K562 (cell line): ENCODE data around the gene GPX5. TPM values are rescaled to one million over a fixed set of nuclear protein-coding genes. Genes with fewer than 3 reads are reported as not detected.

Experiments
- ELF4 ChIP-seq: fragments of 450-650 bp; formaldehyde crosslinking; IDR thresholded peaks from 2 replicates; pipeline ENCODE4 v1.4.0; 2022; ENCODE audit warnings: missing genetic modification characterization
- SIRT6 ChIP-seq: IDR thresholded peaks from one replicate; pipeline ENCODE4 v1.6.1; 2012; ENCODE audit warnings: low read depth, mild to moderate bottlenecking, control low read depth, inconsistent platforms, low read length, moderate library complexity
- TFAM ChIP-seq: fragments of 250-450 bp; sonication (Bioruptor Pico); conservative IDR thresholded peaks from 2 replicates; pipeline ENCODE4 v1.5.0; 2021; ENCODE audit warnings: mild to moderate bottlenecking, moderate library complexity
- THAP7 ChIP-seq: fragments of 250-450 bp; sonication (Bioruptor Pico); IDR thresholded peaks from 2 replicates; pipeline ENCODE4 v1.5.0; 2021
- ZKSCAN3 ChIP-seq: fragments of 250-450 bp; sonication (Bioruptor Pico); IDR thresholded peaks from 2 replicates; pipeline ENCODE4 v1.4.0; 2020
- ZNF280B ChIP-seq: fragments of 250-450 bp; sonication (Bioruptor Pico); IDR thresholded peaks from 2 replicates; pipeline ENCODE4 v1.5.1; 2021; ENCODE audit warnings: mild to moderate bottlenecking
- polyA plus RNA-seq, 8 experiments: library from polyadenylated mRNA; depleted of rRNA in 4 of 8; stranded (reverse) in 5 of 8; unstranded in 3 of 8; fragments of >200 nt; fragmentation: Nextera tagmentation in 2 of 8; fragmentation: Illumina TruSeq in 1 of 8; extraction: Ambion mirVana in 2 of 8; extraction: Trizol in 1 of 8; gene quantifications; 2 replicates each; pipeline versions ENCODE4 v1.2.1 to v1.2.3, GENCODE V29; 2011 to 2014; ENCODE audit warnings: inconsistent platforms in 1 of 8, missing spikeins in 1 of 8
- total RNA-seq, 7 experiments: library from RNA; depleted of rRNA in 6 of 7; stranded (reverse); fragments of >200 nt in 6 of 7; fragmentation: Illumina TruSeq in 2 of 7; extraction: Trizol in 2 of 7; gene quantifications; 2 replicates each; pipeline versions ENCODE4 v1.2.1 to v1.2.3, GENCODE V29; 2011 to 2021; ENCODE audit warnings: low replicate concordance in 1 of 7
- TF ChIP-seq, protein P1 (sequence below): IDR thresholded peaks from 2 replicates; pipeline ENCODE4 v1.6.1; 2016; ENCODE audit warnings: missing genetic modification characterization, missing compliant biosample characterization
- TF ChIP-seq, protein P2 (sequence below): fragments of 200-400 bp; formaldehyde crosslinking; IDR thresholded peaks from 2 replicates; pipeline ENCODE4 v1.6.1; 2017; ENCODE audit warnings: mild to moderate bottlenecking, low read depth, low read length, moderate library complexity

The GPX5 gene
- total and polyA plus RNA-seq, 9 of the 15 experiments (the other 6 are each of a cell fraction or from before 2014, with no cell fraction given) = 0.07 to 0.18 (median 0.15) TPM; not detected in 6

GRCh38 chr6:28523241-28523622 lies 2.4 kb upstream of the GPX5 start (continued):
- TF ChIP-seq THAP7 (CRISPR knock-in tag) = no peak
- TF ChIP-seq, protein P1, sequence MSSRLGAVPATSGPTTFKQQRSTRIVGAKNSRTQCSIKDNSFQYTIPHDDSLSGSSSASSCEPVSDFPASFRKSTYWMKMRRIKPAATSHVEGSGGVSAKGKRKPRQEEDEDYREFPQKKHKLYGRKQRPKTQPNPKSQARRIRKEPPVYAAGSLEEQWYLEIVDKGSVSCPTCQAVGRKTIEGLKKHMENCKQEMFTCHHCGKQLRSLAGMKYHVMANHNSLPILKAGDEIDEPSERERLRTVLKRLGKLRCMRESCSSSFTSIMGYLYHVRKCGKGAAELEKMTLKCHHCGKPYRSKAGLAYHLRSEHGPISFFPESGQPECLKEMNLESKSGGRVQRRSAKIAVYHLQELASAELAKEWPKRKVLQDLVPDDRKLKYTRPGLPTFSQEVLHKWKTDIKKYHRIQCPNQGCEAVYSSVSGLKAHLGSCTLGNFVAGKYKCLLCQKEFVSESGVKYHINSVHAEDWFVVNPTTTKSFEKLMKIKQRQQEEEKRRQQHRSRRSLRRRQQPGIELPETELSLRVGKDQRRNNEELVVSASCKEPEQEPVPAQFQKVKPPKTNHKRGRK (tag) = no peak
- TF ChIP-seq ZNF280B (CRISPR knock-in tag) = no peak
- TF ChIP-seq, protein P2, sequence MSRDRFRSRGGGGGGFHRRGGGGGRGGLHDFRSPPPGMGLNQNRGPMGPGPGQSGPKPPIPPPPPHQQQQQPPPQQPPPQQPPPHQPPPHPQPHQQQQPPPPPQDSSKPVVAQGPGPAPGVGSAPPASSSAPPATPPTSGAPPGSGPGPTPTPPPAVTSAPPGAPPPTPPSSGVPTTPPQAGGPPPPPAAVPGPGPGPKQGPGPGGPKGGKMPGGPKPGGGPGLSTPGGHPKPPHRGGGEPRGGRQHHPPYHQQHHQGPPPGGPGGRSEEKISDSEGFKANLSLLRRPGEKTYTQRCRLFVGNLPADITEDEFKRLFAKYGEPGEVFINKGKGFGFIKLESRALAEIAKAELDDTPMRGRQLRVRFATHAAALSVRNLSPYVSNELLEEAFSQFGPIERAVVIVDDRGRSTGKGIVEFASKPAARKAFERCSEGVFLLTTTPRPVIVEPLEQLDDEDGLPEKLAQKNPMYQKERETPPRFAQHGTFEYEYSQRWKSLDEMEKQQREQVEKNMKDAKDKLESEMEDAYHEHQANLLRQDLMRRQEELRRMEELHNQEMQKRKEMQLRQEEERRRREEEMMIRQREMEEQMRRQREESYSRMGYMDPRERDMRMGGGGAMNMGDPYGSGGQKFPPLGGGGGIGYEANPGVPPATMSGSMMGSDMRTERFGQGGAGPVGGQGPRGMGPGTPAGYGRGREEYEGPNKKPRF = no peak
- no peak for TF ChIP-seq ELF4 (CRISPR knock-in tag)
- TF ChIP-seq ZKSCAN3 = no peak
- TF ChIP-seq TFAM (CRISPR knock-in tag) = no peak
- no peak for TF ChIP-seq SIRT6
